Duodenal mucosa (tissue), 2 donors: Measurements from ENCODE around the gene ADCY2.
A peak's percentile ranks its signal among the peaks of the same experiment; 100 is the strongest.

Experiments
- H3K27ac ChIP-seq: one replicate; pipeline ENCODE4 v1.7.0; 2013; ENCODE audit warnings: low read depth, low read length
- H3K27me3 ChIP-seq, 2 donors: one replicate each; pipeline ENCODE4 v1.7.0; 2013; ENCODE audit warnings: low read length in 2 of 2, control low read depth in 1 of 2; ENCODE audit not compliant: insufficient read depth in 2 of 2, control insufficient read depth in 1 of 2
- H3K36me3 ChIP-seq, 2 donors: one replicate each; pipeline ENCODE4 v1.7.0; 2013; ENCODE audit warnings: low read length in 2 of 2, control low read depth in 1 of 2; ENCODE audit not compliant: insufficient read depth in 2 of 2, control insufficient read depth in 1 of 2
- H3K4me1 ChIP-seq, 2 donors: one replicate each; pipeline ENCODE4 v1.7.0; 2013; ENCODE audit warnings: low read length in 2 of 2, control low read depth in 1 of 2; ENCODE audit not compliant: insufficient read depth in 2 of 2, control insufficient read depth in 1 of 2
- H3K4me3 ChIP-seq, 2 donors: one replicate each; pipeline ENCODE4 v1.7.0; 2013; ENCODE audit warnings: low read length in 2 of 2, low read depth in 1 of 2
- H3K9ac ChIP-seq, 2 donors: one replicate each; pipeline ENCODE4 v1.7.0; 2013; ENCODE audit warnings: low read length in 2 of 2, low read depth in 1 of 2
- H3K9me3 ChIP-seq, 2 donors: one replicate each; pipeline ENCODE4 v1.7.0; 2013; ENCODE audit warnings: low read length in 2 of 2, control low read depth in 1 of 2; ENCODE audit not compliant: control insufficient read depth in 1 of 2

Gene ADCY2

DNA sequence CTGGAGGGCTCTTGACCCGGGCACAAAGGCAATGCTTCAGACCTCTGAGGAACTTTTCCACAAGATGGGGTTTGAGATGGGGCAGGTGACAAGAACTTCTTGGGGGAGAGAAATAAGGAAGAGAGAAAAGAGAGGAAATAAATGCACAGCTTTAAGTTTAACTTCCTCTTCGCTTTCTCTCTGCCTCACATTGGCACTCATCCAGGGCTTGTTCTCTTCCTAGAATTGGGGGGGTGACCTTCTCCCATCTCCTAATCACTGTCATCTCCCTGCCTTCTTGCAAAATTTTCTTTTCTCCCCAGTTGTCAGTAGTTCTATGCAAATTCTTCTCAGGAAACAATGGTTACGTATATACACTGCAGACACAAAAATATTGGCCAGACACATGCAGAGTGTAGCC lies 19.1 kb upstream of the ADCY2 start:
- no peaks in the 10 kb centered on the region for H3K9me3 ChIP-seq
- no peak overlapping the region for H3K9ac ChIP-seq
- H3K27ac ChIP-seq = no peak overlapping the region
- H3K4me3 ChIP-seq = no peak overlapping the region
- H3K36me3 ChIP-seq = no peaks in the 10 kb centered on the region
- H3K4me1 ChIP-seq = no peaks in the 10 kb centered on the region
- H3K27me3 ChIP-seq = no peaks in the 10 kb centered on the region

DNA sequence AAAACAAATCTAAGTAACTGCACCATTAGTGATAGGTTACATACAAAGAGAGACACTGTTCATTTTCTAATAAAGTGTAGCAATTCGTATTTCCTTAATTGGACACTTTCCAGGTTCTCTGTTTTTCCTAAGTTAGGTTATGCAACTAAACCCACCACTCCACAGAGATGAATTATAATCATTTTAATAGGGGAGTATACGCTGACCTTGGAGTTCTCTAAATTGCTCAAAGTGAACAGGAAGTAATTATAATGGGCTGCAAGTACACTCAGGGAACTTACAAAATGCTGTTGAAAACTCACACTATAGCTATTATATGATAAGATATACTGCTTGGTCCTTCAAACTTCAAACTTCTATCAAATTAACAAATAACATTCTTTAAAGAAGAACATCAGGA lies 18.2 kb upstream of the ADCY2 start:
- H3K27ac ChIP-seq = no peak overlapping the region
- H3K36me3 ChIP-seq = no peaks in the 10 kb centered on the region
- H3K4me3 ChIP-seq = no peak overlapping the region

GRCh38 chr5:7382588-7382987 lies 13.3 kb upstream of the ADCY2 start:
- Histone ChIP-seq H3K36me3 (no peaks in the 10 kb centered on the region), H3K27ac (no peak overlapping the region), H3K4me3 (no peak overlapping the region), H3K9ac (no peak overlapping the region), H3K9me3 (no peaks in the 10 kb centered on the region), H3K27me3 (no peaks in the 10 kb centered on the region), H3K4me1 (no peaks in the 10 kb centered on the region)

More for the DNA sequence above, 18.2 kb upstream of the ADCY2 start:
- Histone ChIP-seq H3K4me1 (no peaks in the 10 kb centered on the region), H3K9ac (no peak overlapping the region), H3K9me3 (no peaks in the 10 kb centered on the region), H3K27me3 (no peaks in the 10 kb centered on the region)

DNA sequence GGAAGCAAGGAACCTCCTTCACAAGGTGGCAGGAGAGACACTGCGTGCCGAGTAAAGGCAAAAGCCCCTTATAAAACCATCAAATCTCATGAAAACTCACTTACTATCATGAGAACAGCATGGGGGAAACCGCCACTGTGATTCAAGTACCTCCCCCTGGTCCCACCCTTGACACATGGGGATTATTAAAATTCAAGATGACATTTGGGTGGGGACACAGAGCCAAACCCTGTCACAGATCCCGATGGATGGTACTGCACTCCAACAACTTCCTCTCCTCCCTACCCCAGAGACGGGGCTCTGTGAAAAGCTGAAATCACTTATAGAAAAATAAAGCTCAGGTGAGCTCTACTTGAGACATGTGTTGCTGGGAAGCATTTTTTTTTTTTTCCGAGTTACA lies 10.3 kb upstream of the ADCY2 start:
- H3K27ac ChIP-seq = no peak overlapping the region
- H3K9me3 ChIP-seq = no peaks in the 10 kb centered on the region
- H3K4me1 ChIP-seq = no peaks in the 10 kb centered on the region
- H3K4me3 ChIP-seq = no peak overlapping the region
- no peaks in the 10 kb centered on the region for H3K27me3 ChIP-seq
- no peaks in the 10 kb centered on the region for H3K36me3 ChIP-seq
- H3K9ac ChIP-seq = no peak overlapping the region

DNA sequence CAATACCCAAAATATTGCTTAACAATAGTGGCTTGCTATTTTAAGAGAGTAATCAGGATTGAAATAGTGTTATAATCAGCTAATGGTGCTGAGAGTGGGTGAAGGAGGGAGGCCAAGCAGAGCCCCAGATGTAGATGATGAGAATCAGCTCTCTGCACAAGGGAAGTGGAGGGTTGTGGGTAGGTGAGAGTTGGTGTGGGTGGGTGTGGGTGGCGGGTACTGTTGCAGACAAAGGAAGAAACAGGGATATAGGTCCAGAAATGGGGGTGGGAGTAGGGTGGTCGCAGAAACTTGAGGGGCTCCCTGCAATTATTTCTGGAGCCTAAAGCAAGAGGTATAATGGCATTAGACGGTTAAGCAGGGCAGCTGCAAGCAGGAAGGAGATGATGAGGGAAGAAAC lies 7.4 kb upstream of the ADCY2 start:
- Histone ChIP-seq H3K9ac (no peak overlapping the region), H3K27ac (no peak overlapping the region), H3K36me3 (no peaks in the 10 kb centered on the region), H3K27me3 (no peaks in the 10 kb centered on the region), H3K9me3 (no peaks in the 10 kb centered on the region), H3K4me3 (no peak overlapping the region), H3K4me1 (peaks cover 12 to 18% of the 10 kb centered on the region in 2 donors)

DNA sequence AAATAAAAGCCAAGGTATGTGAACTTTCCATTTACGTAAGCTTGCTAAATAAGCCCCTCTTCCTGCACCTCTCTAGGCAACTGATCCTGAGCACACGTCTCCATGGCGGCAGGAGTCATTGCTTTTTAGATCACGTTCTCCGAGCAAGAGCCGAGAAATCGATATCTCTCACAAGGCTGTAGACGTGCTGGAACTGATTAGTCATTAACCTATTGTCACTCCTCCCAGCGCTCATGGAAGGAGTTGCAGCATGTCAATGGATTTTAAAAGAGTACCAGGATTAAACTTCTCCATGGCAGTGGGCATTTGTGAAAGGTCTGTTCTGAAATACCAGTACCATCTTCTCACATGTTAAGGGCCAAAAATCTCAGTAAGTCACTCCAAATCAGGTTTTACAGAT lies 4.7 kb upstream of the ADCY2 start:
- peaks cover 13 to 18% of the 10 kb centered on the region in 2 donors for H3K4me1 ChIP-seq
- peak overlapping the region in 1 of 2 donors; percentile 25 for H3K9ac ChIP-seq
- H3K9me3 ChIP-seq = no peaks in the 10 kb centered on the region
- no peaks in the 10 kb centered on the region for H3K36me3 ChIP-seq
- H3K27me3 ChIP-seq = no peaks in the 10 kb centered on the region
- no peak overlapping the region for H3K27ac ChIP-seq
- H3K4me3 ChIP-seq = peak overlapping the region; percentile 37 to 51

DNA sequence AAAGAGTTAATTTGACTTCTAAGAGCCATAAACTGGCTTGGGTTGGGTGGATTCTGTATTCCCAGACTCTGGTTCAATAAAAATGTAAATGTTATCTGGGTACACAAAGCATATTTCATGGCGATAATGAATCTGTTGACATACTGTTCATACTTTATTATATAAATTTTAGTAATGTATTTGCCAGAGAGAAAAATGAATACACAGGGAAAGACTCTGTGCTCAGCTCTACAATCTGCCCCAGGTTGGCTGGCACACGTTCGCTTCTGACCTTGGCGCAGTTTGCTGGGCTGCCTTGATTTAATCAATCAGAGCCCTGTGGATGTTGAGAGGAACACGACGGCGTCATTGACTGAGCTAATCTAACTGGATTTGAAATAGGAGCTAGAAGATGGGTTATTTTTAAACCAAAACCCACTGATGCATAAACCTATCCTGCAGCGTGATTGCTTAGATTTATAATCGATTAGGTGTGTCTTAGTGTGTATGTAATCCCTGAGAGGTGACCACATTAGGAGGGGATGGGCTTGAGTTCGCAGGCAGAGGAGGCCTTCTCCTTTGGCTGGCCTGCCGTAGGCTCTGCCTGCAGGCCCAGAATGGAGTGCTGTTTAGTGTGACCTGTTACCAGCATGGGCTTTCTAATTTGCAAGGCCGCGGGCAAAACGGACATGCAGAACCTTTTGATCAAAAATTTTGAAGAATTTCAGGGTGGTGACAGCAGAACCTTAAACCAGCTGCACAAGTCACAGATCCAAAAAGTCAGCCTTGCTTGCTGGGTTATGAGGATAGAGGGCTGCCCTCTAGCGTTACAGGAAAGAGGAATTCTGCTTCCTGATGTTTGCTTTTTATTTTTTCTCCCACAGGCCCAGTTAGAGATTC lies 3.9 kb upstream of the ADCY2 start:
- no peaks in the 10 kb centered on the region for H3K9me3 ChIP-seq
- peak overlapping the region in 1 of 2 donors; percentile 37 for H3K4me3 ChIP-seq
- H3K4me1 ChIP-seq = peaks cover 17 to 23% of the 10 kb centered on the region in 2 donors
- peaks cover 5% of the 10 kb centered on the region in 2 donors for H3K27me3 ChIP-seq
- no peak overlapping the region for H3K27ac ChIP-seq
- no peaks in the 10 kb centered on the region for H3K36me3 ChIP-seq
- H3K9ac ChIP-seq = peak overlapping the region in 1 of 2 donors; percentile 25

- H3K9me3 ChIP-seq = no peaks in the 10 kb centered on the region
- no peak overlapping the region for H3K4me3 ChIP-seq
- H3K9ac ChIP-seq = no peak overlapping the region
- H3K27ac ChIP-seq = no peak overlapping the region
- H3K4me1 ChIP-seq = peaks cover 19 to 25% of the 10 kb centered on the region in 2 donors
- no peaks in the 10 kb centered on the region for H3K36me3 ChIP-seq
- peaks cover 9 to 11% of the 10 kb centered on the region in 2 donors for H3K27me3 ChIP-seq
Observed at GRCh38 chr5:7392693-7393024, 3.3 kb upstream of the ADCY2 start.

DNA sequence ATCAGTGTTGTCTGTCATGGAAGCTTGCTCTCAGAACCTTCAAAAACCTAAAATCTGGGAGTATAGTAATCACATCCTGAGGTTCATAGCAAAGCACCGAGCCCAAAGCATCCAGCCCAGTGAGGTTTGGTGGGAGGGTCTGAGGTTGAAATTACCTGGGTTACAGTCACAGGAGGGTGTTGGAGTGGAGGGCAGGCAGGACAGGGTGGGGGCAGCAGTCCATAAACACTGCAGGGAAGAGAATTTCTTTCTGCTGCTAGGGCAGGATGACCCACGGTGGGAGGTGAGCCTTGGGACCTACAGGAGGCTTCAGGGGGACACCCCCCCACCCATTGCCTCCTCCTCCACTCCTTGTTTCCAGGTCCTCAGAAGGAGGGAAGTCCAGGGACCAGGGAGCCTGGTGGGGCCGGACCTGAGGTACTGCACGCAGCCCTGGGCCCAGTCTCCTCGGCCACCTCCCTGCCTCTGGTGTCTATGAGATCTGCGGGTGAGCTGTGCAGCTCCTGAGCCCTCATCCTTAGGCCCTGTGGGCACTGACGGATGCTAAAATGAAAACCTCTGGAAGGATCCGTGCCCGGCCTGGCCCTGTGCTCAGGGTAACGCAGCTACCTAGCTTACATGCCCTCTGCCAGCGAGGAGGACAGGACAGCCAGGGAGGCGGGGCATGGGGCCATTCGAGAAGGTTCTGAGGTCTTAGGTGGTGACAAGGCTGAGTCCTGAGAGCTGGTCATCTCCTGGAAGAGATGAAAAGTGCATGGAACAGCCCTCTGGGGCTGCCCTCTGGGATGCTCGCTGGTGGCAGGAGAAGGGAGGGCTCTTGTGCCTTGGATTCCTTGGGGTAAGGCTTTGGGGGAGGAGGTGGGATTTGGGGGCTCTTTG lies 1.8 kb upstream of the ADCY2 start:
- Histone ChIP-seq H3K27ac (no peak overlapping the region), H3K4me1 (peaks cover 19 to 25% of the 10 kb centered on the region in 2 donors), H3K9ac (no peak overlapping the region), H3K36me3 (no peaks in the 10 kb centered on the region), H3K4me3 (no peak overlapping the region), H3K27me3 (peaks cover 20 to 26% of the 10 kb centered on the region in 2 donors), H3K9me3 (no peaks in the 10 kb centered on the region)

DNA sequence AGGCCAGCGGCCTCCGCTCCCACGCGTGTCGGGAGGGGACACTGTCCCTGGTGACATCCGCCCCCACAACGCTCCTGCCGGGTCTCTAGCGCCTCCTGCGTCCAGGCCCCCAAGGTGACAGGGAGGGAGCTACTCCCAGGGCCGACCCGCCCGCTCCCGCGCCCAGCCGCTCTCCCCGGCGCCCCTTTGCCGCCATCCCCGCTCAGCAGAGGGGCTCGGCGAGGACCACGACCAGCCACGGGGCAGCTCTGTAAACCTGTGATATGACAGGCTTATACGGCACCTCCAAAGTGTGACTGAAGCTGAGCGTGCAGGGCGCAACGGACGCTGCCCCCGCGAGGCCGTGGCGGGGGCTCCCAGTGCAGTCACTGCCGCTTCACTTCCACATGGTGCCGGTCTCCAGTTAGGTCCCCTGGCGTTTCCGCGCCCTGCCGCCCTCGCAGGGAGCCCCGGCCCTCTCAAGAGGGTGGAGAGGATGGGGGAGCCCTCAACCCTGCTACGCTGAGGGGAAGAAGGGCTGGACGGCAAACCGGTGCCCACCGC lies 978 bp upstream of the ADCY2 start:
- H3K36me3 ChIP-seq = no peaks in the 10 kb centered on the region
- peaks cover 19 to 25% of the 10 kb centered on the region in 2 donors for H3K4me1 ChIP-seq
- H3K9me3 ChIP-seq = no peaks in the 10 kb centered on the region
- H3K27ac ChIP-seq = no peak overlapping the region
- H3K9ac ChIP-seq = no peak overlapping the region
- H3K27me3 ChIP-seq = peaks cover 20 to 27% of the 10 kb centered on the region in 2 donors
- no peak overlapping the region for H3K4me3 ChIP-seq
